ENCODE measurements around the gene SORCS3. TPM values are rescaled to one million over a fixed set of nuclear protein-coding genes. Genes with fewer than 3 reads are reported as not detected.

The SORCS3 gene
- polyA plus RNA-seq, 4 donors = 3.2 to 4.0 (median 3.7) TPM

DNA sequence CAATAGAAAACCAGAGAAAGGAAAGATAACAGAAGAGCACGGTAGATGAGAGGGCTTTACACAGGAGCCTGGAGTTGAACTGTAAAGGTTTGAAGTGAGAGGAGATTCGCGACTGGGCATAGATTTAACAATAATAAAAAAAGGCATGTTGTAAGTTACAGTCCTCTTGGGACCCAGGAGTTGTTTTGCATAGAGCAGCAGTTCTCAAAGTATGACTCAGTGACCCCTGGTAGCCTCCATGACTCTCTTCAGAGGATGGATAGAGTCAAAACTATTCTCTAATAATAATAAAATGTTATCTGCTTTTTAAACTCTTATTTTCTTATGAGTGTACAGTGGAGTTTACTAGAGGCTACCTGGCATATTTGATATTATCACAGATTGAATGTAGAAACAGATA is 262.3 kb downstream of the SORCS3 start:
- DNase-seq (ENCODE audit: low read depth in 4 of 4, low spot score in 3 of 4) = no peak

DNA sequence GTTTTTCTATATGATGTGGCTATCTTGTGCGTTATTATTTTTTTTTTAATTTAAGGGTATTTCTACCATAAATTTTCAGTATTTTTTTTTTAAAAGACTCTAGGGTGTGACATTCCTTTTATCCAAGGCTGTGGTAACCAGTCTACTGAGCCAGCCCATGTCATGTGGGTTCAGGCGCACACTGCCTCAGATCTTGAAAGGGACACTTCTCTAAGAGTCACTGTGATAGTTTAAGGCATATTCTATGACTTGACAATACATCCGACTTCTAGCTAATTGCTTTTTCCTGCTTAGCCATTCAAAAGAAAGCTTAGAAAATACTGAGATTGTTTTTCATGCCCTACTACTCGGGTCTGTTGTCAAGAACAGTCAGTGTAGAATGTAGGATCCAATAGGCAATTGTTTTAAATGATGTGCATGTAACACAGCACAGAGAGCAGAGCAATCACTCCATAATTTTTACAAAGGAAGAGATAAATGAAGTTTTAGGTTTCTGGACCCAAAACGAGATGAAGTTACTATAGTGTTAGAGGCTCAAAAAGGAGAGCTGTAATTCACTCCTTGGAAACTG is 263.7 kb downstream of the SORCS3 start:
- DNase-seq (ENCODE audit: low read depth in 4 of 4, low spot score in 3 of 4) = no peak

DNA sequence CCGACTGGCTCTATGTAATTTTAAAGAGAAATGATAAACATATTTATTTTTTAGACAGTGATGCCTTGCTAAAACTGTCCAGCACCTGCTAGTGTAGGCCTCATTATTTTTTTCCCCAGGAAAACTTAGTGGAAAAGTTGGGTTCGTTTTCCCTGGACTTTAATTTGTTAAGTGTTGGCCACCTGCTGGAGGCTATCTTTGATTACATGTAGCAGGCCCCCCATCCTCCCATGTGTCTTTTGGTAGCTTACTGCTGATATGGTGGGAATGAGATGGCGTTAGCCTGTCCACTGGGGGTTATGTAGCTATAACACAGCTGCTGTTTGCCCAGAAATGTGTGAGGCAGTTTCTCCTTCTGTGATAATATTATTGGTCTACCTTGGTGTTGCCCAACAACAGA is 265.0 kb downstream of the SORCS3 start:
- no peak for DNase-seq (ENCODE audit: low read depth in 4 of 4, low spot score in 3 of 4)

DNA sequence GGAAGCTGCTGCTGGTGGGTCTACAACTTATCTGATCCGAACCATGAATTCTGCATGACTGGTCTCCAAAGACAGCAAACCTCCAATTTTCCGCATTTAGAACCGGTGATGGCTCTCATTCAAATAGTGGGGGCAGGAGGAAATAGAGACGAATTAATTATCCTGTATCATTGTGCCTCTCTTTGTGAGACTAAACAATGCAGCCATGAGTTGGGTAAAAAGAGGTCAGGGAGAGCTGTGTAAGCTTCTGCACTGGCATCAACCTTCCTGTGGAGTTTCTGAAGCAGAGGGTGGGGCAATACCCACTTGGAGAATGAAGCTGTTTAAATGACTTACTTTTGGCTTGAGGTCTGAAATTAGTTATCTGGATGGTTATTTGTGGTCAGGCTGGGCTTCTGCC is 266.4 kb downstream of the SORCS3 start:
- no peak for DNase-seq (ENCODE audit: low read depth in 4 of 4, low spot score in 3 of 4)

DNA sequence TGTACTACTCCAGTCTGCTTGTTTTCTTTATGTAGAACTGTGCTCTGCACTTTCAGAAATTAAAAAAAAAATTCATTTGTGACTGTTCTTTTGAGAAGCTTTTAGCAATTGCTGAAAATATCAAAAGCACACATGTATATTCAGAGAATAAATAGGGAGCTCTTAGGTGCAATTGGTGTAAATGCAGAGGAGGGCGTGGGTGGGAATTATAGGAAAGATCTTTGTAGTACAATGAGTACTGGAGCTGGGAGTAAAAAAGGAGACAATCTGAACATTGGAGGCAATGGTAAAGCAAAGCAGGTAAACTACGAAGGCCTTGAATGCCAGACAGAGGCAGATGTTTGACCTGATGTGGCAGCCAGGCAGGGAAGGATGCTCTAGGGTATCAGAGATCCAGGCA is 267.5 kb downstream of the SORCS3 start:
- DNase-seq (ENCODE audit: low read depth in 4 of 4, low spot score in 3 of 4) = no peak

DNA sequence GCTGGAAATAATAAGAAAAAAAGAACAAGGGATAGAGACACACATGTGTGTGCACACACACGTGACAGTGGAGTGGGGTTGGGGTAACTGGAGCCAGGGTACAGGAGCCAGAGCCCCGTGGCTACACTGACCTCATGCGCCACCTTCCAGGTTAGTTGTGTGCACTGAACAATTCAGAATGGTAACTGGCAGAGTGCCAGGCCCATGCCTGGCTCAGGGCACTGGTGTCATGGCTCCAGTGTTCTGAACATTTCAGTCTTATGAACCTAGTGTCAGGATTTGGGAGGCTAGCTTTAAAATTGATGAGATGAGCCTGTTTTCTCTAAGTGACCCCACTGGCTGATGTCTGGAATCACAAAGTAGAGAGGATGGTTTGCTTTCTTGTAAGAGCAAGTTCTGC is 269.6 kb downstream of the SORCS3 start:
- no peak for DNase-seq (ENCODE audit: low read depth in 4 of 4, low spot score in 3 of 4)

DNA sequence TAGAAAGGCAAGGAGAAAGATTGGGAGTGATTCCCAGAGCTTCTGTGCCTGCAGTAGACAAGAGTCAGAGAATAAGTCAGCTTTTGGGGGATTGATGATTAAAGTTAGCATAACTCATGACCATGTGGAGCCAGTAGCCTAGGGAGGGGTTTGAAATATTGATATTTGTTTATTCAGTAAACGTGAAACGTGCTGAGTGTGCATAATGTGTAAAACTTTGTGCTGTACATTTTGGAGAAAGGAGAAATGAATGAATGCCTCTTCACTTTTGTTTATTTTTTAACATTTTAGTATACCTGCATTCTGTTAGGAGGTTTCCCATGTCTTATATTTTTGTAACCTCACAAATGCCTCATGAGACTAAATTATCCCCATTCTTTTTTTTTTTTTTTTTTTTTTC is 272.3 kb downstream of the SORCS3 start:
- DNase-seq (ENCODE audit: low read depth in 4 of 4, low spot score in 3 of 4) = no peak

DNA sequence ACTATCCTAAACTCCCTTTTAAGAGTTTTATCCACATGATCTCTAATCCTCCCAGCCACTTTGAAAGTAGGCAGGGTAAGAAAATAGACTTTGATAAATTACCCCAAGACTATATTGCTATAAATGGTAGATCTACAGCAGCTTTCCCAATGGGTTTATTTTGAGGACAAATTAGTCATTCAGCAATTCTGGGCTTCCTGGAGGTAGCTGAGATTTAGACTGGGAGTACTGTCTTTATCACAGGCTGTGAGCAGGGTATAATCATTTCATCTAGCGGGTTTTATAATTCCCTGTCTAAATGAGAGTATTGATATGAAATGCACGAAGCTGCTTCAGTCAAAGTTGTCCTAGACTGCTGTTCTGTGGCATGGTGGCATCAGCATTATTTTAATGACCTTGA is 279.4 kb downstream of the SORCS3 start:
- no peak for DNase-seq (ENCODE audit: low read depth in 4 of 4, low spot score in 3 of 4)

DNA sequence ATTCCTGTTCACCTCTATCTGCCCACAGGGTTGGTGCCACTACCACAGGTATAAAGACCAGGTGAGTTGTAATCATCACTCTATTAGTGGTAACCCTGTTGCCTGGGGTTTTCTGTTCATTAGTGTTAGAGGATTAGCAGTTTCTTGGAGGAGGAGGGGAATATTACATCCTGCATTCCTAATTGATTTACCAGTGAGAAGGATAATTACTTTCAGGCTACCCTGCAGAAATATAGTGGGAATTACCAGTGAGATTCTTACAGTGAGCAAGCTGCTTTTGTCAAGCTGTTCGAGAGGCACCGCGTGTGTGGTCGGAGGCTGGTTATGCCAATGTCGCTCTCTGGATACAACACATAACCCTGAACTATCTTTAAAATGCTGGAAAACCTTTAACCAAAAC is 280.7 kb downstream of the SORCS3 start:
- DNase-seq (ENCODE audit: low read depth in 4 of 4, low spot score in 3 of 4) = no peak

DNA sequence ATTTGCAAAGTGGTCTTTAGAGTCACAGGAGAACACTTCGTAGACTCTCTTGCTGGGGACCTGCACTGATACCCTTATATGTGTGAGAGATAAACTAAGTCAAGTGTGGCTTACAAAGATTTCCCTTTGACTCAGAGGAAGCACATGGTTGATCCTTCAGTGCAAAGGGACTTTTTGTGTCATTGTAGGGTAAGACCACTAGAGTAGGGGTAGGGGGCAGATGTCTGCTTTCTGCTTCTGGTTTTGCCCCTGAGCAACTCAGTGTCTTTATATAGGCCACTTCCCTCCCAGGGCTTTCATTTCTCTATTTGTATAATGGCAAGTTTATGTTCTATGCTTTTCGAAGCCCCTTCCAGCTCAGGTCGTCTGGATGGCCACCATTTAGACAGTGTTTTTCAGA is 281.7 kb downstream of the SORCS3 start:
- no peak for DNase-seq (ENCODE audit: low read depth in 4 of 4, low spot score in 3 of 4)

DNA sequence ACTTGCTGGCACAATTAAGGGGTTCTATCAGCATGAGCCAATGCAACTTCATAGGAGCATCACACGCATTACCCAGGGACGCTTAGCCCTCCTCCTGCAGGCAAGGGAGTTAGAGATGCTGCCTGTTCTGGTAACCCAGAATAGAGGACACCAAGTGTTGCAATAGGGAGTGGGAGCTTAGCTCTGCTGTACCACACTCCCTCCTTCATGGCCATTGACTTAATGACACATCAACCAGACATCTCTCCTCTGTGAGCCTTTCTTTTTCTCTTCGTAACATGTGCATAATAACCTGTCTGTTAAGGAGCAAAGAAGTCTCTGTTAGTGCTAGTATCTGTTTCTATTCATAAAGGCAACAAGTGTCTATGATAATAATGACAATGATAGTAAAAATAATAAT is 282.4 kb downstream of the SORCS3 start:
- no peak for DNase-seq (ENCODE audit: low read depth in 4 of 4, low spot score in 3 of 4)

DNA sequence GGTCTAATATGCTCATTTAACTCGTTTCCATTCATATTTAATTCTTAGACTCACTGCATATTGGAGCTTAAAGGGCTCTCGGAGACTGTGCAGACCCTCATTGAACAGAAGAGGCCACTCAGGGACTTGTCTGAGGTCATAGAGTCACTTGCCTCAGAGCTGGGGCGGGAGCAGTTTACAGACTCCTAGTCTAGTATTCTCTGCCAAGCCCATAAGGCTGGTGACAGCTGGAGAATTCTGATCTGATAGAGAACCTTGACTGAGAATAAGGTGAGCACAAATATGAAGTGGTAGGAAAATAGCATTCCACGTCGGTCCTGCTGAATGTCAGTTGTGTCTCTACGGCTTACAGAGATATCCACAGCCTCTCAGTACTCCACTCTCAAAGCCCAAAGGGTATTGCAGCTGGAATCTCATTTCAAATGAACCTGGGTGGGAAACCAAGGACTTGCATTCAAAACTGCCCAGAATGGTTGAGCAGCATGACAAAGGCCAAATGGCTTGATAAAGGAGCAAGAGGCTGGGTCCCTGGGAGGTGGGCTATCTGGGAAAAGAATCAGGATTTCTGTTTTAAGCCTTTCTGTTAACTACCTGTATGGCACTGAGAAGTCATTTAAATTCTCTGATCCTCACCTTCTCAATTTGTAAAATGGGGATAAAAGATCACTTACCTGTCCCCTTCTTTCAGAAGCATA is 283.2 kb downstream of the SORCS3 start:
- DNase-seq (ENCODE audit: low read depth in 4 of 4, low spot score in 3 of 4) = no peak

DNA sequence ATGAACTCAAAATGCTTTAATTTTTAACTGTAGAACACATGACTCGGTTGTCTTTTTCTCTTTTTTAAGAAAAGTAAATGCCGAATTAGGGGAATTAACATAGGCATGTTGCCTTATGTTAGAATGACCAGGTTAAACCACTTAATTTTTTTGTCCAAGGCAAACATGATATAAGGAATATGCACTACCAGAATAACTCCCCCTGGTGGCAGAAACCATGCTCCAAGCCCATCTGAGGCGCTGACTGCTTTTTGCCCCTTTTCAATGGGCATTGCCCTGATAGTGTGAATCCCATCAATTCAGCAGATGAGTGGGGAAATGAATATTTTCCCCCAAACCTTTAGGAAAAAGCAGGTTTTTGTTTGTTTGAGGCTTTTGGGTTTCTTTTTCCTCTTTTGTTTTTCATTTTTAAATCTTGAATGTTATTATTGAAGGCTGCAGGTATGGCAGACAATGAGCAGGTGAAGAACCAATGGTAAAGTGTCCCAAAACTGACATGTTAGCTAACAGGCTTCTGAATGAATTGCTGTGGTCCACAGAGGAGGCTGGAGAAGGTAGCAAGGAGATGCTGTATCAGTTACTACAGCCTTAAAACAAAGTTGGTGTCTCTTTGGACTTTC is 284.3 kb downstream of the SORCS3 start:
- DNase-seq (ENCODE audit: low read depth in 4 of 4, low spot score in 3 of 4) = peak in 1 of 4 donors; percentile 20

DNA sequence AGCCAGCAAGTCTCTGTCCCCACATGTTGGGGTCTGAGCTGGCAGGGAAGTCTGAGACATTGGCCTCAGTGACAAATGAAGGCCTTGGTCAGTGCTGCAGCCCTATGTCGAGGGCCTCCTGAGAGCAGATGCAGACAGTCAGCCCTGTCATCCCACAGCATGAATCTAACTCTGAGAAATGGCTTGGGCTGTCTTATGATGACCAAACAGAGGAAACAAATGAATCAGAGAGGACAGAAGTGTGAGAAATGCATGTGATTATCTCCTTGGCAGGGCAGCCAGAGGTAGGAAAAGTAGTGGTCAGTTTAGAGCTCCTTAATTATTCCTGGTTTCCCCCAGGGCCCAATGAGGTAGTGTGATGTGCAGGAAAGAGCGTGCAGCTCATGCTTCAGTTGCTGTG is 287.6 kb downstream of the SORCS3 start:
- DNase-seq (ENCODE audit: low read depth in 4 of 4, low spot score in 3 of 4) = no peak

DNA sequence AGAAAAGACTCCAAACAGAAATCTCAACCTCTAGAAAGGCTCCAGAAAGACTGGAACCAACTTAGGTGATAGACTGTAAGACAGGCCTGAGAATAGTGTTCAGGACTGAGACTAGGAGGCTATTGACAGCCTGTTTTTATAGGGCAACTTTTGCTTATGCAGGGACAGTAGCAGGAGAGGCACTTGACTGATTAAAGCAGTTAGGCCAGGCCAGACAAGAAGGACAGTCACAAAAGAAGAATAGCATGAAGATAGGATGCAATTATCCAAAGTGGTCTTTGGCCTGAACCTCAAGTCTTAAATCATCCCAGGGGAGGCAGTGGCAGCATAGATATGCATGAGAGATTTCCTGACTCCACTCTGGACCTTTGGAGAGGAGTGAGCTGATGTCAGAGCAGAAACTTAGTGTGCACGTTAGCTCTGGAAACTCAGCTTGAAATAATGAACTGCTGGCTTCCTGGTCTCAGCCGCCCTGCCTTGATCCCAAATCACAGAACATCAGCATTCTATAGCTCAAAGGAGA is 290.6 kb downstream of the SORCS3 start:
- DNase-seq (ENCODE audit: low read depth in 4 of 4, low spot score in 3 of 4) = peak; percentile 18 to 51 (median 30)

DNA sequence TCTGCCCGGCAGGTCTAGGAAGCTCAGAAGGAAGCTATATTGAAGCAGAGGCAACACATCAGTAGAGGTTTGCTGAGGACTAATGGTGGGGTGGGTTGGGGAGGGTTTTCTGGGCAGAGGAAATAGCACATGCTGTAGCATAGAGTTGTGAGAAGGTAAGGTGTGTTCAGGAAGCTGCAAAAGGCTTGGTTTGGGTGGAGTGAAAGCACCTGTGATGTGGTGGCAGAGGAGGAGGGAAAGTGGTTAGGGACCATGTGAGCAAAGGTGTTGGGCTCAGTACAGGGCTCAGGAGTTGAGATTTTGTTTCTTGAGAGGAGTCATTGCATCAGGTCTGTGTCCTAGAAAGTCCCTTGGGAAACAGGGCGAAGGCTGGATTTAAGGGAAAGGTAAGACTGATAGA is 294.6 kb downstream of the SORCS3 start:
- DNase-seq (ENCODE audit: low read depth in 4 of 4, low spot score in 3 of 4) = no peak

DNA sequence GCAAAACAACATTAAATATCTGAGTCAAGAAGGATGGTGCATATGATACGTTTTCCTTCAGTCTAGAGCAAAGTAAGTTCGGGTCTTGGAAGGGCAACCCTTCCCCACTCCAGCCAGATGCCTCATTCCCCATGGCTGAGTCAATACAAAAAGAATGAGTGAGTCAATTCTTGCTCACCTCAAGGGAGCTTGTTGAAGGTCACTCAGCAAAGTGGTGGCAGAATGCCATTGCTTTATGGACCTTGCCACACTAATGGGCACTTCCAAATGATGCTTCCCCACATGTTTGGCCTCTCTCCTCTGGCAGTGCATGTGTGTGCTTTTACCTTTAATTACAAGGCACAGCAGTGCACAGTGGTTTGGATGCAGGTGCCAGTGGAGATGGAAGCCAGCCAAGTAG is 296.5 kb downstream of the SORCS3 start:
- DNase-seq (ENCODE audit: low read depth in 4 of 4, low spot score in 3 of 4) = no peak

DNA sequence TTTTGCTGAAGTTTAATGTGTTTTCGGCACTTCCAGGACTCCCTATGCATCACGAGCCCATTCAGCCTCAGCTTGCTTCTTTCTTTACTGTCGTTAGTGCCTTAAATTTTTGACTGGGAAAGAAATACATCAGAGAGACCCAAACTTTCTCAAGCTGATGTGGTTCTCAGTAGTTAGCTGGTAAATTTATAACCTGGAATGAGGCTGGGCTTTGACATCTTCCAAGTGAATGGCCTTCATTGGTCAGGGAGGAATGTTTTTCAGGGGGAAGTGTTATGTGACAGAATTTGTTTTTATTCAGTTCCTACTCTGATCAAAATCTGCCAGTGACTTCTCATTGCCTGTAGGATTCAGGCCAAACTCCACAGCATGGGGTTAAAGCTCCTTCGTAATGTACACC is 296.9 kb downstream of the SORCS3 start:
- no peak for DNase-seq (ENCODE audit: low read depth in 4 of 4, low spot score in 3 of 4)

DNA sequence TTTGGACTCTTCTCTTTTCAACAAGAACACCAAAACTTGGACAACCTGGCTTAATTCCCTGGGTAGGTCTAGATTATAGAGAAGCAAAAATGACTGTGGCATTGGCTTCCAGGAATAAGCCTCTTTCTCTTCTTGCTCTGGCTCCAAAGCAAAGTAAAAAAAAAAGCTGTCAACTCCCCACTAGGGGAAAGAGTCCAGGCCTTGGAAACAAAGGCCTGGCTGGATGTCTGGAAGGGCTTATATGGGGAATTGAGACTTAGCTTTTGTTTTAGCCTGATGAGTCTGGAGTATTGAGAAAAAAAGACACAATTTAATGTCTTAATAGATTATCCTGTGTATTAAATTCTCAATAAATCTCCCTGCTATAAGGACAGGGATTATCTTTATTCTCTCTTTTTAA is 300.6 kb downstream of the SORCS3 start:
- DNase-seq (ENCODE audit: low read depth in 4 of 4, low spot score in 3 of 4) = no peak

DNA sequence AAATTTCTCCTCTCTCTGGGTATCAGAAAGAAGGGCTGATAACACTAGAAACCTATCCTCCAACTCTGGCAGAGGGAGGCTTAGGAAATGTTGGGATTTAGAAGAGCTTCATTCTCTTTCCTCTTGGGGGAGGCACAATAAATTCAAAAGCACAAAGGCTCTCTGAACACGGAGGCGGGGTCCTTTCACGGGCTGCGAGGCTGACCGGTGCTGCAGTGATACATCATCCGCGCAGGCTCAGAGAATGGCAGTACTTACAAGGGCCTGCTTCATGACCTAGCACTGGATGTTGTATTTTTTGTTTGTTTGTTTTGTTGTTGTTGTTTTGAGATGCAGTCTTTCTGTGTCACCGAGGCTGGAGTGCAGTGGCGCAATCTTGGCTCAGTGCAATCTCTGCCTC is 306.2 kb downstream of the SORCS3 start:
- no peak for DNase-seq (ENCODE audit: low read depth in 4 of 4, low spot score in 3 of 4)

DNA sequence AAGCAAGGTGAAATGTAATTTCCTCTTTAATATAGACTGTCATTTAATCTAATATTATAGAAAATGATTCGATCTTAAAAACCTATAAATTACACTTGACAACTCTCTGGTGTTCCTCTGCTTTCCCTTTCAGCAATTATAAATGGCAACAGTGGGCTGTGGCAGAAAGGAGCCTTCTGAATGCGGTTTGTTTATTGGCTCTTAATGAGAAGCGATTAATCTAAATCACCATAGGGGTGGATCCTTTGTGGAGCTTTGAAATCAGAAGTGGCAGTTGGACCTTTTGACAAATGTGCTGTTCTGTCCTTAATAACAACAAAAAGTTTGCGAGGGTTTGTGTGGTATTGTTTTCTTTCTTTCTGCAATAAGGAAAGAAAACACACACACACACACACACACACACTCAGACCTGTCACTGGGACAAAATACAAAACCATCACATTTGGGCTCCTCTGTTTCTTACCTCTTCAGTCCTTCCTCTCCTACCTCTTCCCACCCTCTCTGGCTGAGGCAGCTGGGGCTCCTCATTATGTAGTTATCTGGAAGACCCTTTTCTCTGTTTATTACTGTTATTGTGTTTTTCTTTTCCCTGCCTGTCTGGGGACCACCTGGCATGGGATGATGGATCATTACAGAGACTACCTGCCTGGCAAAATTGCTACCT is 316.2 kb downstream of the SORCS3 start:
- DNase-seq (ENCODE audit: low read depth in 4 of 4, low spot score in 3 of 4) = no peak
